WERI-Rb-1 (cell line): ENCODE measurements around the gene NEIL1.

ENCODE experiments used
- DNase-seq: peaks from one replicate; pipeline ENCODE4 v3.0.0-alpha.2; 2020
- H3K27ac ChIP-seq: fragments of 250-450 bp; sonication (Bioruptor Pico); 2 replicates; pipeline ENCODE4 v1.5.1; 2020; ENCODE audit warnings: mild to moderate bottlenecking, moderate library complexity
- H3K27me3 ChIP-seq: fragments of 250-450 bp; sonication (Bioruptor Pico); 2 replicates; pipeline ENCODE4 v1.5.1; 2021; ENCODE audit warnings: mild to moderate bottlenecking, low read depth, moderate library complexity; ENCODE audit not compliant: insufficient read depth, severe bottlenecking
- H3K36me3 ChIP-seq: fragments of 250-450 bp; sonication (Bioruptor Pico); 2 replicates; pipeline ENCODE4 v1.5.1; 2020; ENCODE audit warnings: mild to moderate bottlenecking, moderate library complexity
- H3K4me3 ChIP-seq: 2 replicates; pipeline ENCODE4 v1.5.1; 2011; ENCODE audit warnings: low read depth, mild to moderate bottlenecking, control low read depth, low read length
- H3K9me3 ChIP-seq: fragments of 250-450 bp; sonication (Bioruptor Pico); 2 replicates; pipeline ENCODE4 v1.5.1; 2021; ENCODE audit warnings: mild to moderate bottlenecking, moderate library complexity; ENCODE audit not compliant: severe bottlenecking
- CTCF ChIP-seq: IDR thresholded peaks from 2 replicates; pipeline ENCODE4 v1.5.1; 2011; ENCODE audit warnings: low read depth, mild to moderate bottlenecking, control low read depth, inconsistent platforms, low read length

Gene NEIL1

GRCh38 chr15:75363786-75364185 is 16.9 kb downstream of the NEIL1 start:
- Histone ChIP-seq H3K36me3 (peaks cover 10% of the 10 kb centered on the region), H3K9me3 (no peaks in the 10 kb centered on the region), H3K27ac (no peak overlapping the region), H3K27me3 (no peaks in the 10 kb centered on the region), H3K4me3 (no peak overlapping the region)
- no peak for DNase-seq
- TF ChIP-seq CTCF = no peak

GRCh38 chr15:75364881-75365280 is 18.0 kb downstream of the NEIL1 start:
- Histone ChIP-seq H3K36me3 (peaks cover 10% of the 10 kb centered on the region), H3K4me3 (no peak overlapping the region), H3K9me3 (no peaks in the 10 kb centered on the region), H3K27ac (no peak overlapping the region), H3K27me3 (no peaks in the 10 kb centered on the region)
- no peak for TF ChIP-seq CTCF
- DNase-seq = no peak

GRCh38 chr15:75366163-75366562 is 19.3 kb downstream of the NEIL1 start:
- Histone ChIP-seq H3K36me3 (peaks cover 19% of the 10 kb centered on the region), H3K9me3 (no peaks in the 10 kb centered on the region), H3K4me3 (no peak overlapping the region), H3K27me3 (no peaks in the 10 kb centered on the region), H3K27ac (no peak overlapping the region)
- DNase-seq = no peak
- TF ChIP-seq CTCF = no peak

GRCh38 chr15:75367006-75367405 is 20.2 kb downstream of the NEIL1 start:
- Histone ChIP-seq H3K9me3 (no peaks in the 10 kb centered on the region), H3K27me3 (no peaks in the 10 kb centered on the region), H3K4me3 (no peak overlapping the region), H3K27ac (no peak overlapping the region), H3K36me3 (peaks cover 28% of the 10 kb centered on the region)
- DNase-seq = no peak
- no peak for TF ChIP-seq CTCF

GRCh38 chr15:75367406-75367912 is 20.6 kb downstream of the NEIL1 start:
- H3K27ac ChIP-seq = no peak overlapping the region
- no peak for DNase-seq
- H3K27me3 ChIP-seq = no peaks in the 10 kb centered on the region
- peaks cover 32% of the 10 kb centered on the region for H3K36me3 ChIP-seq
- H3K4me3 ChIP-seq = no peak overlapping the region; the same call in 1 of the 2 replicates
- H3K9me3 ChIP-seq = no peaks in the 10 kb centered on the region
- no peak for TF ChIP-seq CTCF
